HG03108 (cell line): ENCODE results near the gene HIRA.
"Not testable (repeated sequence)": the region's sequence is repeated elsewhere in the genome, so short reads cannot be mapped to it uniquely, and the experiment has no call there.

Experiments
- ATAC-seq: cut with Tn5 transposase; IDR thresholded peaks from one replicate; pipeline ENCODE4 v1.9.1; 2021; ENCODE audit warnings: moderate library complexity; ENCODE audit not compliant: unreplicated experiment

The HIRA gene

DNA sequence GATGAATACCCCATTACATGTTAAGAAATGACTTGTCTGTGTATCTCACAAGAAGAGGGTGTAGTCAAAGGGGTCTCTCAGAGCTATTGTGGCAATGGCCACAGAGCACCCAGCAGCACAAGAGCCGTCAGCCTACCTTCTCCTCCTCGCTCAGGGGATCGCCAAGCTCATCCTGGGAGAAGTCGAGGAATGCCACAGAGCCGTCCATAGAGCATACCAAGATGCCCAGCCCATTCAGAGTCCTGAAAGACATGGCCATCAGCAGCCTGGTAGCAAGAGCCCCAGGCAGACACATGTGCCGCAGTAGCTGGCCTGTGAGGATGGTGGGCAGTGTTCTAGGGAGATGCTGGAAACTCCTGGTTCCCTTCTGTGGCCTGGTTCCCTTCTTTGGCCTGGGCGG is 44.0 kb downstream of the HIRA start:
- no peak for ATAC-seq

DNA sequence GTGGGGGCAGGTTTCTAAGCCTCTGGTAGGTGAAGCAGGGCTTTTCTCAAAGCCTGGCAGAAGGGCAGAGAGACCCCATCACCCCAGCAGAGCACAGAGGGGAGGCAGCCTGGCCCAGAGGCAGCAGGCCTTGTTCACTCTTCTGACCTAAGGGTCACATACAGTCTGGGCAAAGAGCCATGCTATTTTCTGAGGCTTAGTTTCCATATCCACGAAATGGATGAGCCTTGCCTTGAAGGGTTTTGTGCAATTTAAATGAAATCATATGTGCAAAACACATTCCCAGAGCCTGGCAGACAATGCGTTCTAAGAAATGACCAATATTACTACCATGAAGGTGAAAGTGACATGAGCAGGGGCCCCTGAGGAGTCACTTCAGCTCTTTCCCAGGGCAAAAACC is 44.5 kb downstream of the HIRA start:
- ATAC-seq, result no peak

- ATAC-seq, result no peak
Observed at GRCh38 chr22:19386248-19386647, 45.3 kb downstream of the HIRA start.

DNA sequence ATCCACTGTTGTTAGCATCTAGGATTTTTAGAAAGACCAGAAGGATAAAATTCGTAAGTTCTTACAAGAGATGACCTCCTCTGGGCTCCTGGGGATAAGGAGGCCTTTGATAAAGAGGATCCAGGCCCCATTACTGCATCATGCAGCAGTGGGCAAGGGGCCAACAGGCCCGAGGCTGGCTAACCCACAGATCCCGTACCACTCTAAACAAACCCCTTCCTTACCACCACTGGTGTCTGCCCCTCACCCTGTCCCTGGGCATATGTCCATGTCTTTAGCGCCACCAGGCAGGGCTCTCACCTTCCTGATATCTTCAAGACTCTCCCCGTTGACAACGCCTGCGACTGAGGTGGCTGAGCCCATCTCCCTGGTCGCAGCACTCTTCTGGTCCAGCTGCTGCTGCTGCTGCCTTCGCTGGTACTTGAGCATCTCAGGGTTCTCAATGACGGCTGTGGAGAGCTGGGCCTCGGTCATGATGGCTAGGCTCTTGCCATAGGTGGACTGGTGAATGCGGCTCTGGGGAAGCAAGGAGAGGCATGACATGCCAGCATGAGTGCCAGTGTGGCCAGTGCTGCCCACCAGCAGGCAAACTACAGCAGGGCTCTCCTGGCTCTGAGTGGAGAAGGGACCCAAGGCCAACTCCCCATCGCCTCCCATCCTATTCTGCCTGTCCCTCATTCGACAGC is 46.2 kb downstream of the HIRA start:
- no peak for ATAC-seq

- no peak for ATAC-seq
Observed at GRCh38 chr22:19383292-19383691, 48.2 kb downstream of the HIRA start.

GRCh38 chr22:19382240-19382639 is 49.3 kb downstream of the HIRA start:
- ATAC-seq, result no peak

- ATAC-seq, result no peak
Observed at GRCh38 chr22:19378344-19378674, 53.2 kb downstream of the HIRA start.

GRCh38 chr22:19377565-19378343 is 53.8 kb downstream of the HIRA start:
- no peak for ATAC-seq

GRCh38 chr22:19376971-19377370 is 54.6 kb downstream of the HIRA start:
- ATAC-seq, result no peak

DNA sequence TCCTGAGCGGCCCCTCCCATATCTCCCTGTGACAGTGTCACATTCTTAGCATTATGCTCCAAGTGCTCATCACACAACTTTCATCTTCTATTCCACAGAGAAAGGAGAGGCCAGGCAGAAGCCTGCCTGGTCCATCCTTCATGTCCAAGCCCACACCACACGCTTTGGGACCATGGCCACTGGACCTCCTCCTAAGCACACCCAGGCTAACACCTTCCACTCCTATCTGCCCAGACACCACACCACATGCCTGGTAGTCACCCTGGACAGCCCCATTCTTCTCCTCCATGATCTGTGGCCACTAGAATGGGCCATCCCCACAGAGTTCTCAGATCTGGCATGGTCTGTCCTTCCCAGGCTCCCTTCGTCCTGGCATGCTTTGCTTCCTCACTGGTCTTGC is 55.3 kb downstream of the HIRA start:
- no peak for ATAC-seq

- ATAC-seq, result no peak
Observed at GRCh38 chr22:19375435-19375834, 56.1 kb downstream of the HIRA start.

GRCh38 chr22:19374410-19374809 is 57.1 kb downstream of the HIRA start:
- no peak for ATAC-seq

DNA sequence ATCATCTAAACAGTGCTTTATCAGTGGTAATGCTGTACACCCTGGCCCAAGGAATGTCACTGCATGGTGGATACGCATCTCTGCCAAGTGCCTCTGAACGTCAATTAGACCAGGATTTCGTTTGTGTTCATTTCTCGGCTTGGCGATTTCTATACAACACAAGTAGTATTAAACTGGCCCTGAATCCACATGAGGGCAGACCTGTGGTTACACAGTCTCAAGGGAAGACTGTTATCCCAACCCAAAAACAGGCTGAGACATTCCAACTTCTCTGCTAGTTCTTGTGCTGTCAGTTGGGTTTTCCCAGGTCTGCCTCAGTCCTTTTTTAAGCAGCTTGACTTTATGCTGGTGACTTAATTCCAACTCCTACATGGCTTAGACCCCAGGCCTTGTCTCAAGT is 58.1 kb downstream of the HIRA start:
- ATAC-seq, result no peak

GRCh38 chr22:19371893-19372292 is 59.6 kb downstream of the HIRA start:
- no peak for ATAC-seq

- ATAC-seq, result no peak
Observed at GRCh38 chr22:19368876-19369275, 62.7 kb downstream of the HIRA start.

DNA sequence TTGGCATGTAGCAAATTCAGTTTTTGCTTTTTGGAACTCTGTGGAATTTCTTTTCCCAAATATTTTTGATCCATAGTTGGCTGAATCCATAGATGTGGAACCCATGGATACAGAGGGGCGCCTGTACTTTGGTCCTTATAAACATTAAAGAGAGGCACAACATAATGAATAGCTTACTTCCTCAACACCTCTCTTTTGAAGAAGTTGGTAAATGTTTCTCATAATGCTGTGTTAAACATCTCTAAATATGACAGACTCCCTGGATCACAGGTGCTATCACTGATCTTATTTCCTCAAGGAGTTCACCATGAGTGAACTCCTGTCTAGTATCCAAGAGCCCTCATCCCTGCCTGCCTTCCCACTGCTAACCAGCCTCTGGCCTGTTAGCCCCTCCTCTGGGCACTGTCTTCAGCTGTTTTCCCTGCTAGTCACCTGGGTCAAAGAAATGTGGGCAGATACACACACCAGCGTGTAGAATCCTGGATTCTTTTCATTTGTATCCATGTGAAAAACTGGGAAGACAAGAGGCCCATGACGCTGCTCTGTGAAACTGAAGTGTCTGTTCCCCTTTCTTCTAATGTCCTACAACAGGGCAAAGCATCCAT is 63.7 kb downstream of the HIRA start:
- no peak for ATAC-seq

DNA sequence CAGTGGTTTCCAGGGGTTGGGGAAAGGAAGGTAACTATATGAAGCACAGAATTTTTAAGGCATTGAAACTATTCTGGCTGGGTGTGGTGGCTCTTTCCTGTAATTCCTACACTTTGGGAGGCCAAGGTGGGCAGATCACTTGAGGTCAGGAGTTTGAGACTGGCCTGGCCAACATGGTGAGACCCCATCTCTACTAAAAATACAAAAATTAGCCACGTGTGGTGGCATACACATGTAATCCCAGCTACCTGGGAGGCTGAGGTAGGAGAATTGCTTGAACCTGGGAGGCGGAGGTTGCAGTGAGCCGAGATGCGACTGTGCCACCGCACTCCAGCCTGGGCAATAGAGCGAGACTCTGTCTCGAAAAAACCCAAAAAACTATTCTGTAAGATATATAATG is 68.0 kb downstream of the HIRA start:
- not testable (repeated sequence) for ATAC-seq

GRCh38 chr22:19361501-19362103 is 69.9 kb downstream of the HIRA start:
- ATAC-seq, result peak; percentile 85

DNA sequence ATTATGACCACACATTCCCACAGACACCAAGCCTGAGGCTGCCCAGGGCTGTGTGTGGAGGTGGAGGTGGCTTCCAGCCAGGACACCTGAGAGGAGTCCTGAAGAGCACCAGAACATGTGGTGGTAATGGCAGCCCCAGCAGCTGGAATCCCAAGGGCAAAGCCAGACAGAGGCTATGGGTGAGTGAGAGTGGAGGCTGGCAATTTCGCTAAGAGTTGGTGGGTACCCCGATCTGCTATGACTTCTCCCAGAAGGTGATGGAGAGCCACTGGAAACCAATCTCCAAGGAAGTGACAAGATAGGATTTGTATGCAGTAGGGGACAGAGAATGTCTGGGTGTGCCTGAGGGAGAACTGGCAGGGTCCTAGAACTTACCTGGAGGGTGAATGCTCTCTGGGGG is 70.7 kb downstream of the HIRA start:
- no peak for ATAC-seq

- no peak for ATAC-seq
Observed at GRCh38 chr22:19360300-19360792, 71.2 kb downstream of the HIRA start.

DNA sequence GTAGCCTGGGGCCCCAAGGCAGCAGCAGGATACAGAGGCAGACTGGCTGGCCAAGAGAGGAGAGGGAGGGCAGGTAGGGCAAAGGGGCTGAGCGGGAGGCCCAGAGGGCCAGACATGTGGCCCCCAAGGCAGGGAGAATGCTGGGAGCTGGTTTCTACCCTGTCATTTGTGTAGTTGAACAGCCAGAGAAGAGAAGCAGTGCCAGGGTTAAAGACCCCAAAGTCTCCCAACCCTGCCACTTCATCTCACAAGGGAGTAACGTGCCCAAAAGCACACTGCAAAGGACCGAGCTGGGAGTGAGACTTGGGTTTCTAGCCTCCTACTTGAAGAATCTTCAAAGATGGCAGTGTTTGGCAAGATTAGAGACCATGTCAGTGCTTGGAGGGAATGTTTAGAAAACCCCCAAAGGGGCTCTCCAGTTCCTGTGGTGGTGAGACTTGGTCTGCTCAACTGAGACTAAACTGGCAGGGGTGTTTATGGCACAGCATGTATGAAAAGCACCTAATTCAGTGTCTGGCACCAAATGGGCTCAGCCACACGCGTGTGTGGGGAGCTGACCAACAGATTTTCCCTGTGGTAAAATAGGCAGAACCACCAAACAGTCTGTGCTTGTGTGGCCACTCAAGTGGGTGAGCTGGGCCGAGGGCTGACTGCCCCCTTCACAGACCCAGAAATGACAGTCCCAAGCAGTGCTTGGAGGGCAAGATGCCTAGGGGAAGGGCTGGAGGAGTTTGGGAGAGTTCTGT is 71.8 kb downstream of the HIRA start:
- ATAC-seq, result no peak
